Activated CD8-positive, alpha-beta memory T cell treated with anti-CD3 and anti-CD28 coated beads, Interleukin-2, amount 50 U/mL, for 24 hours (primary cell): ENCODE measurements around the gene PRSS33.

Experiments
- DNase-seq: peaks from one replicate; pipeline ENCODE4 v3.0.0-alpha.2; 2020; ENCODE audit errors: extremely low read depth

PRSS33 gene, protein sequence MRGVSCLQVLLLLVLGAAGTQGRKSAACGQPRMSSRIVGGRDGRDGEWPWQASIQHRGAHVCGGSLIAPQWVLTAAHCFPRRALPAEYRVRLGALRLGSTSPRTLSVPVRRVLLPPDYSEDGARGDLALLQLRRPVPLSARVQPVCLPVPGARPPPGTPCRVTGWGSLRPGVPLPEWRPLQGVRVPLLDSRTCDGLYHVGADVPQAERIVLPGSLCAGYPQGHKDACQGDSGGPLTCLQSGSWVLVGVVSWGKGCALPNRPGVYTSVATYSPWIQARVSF

DNA sequence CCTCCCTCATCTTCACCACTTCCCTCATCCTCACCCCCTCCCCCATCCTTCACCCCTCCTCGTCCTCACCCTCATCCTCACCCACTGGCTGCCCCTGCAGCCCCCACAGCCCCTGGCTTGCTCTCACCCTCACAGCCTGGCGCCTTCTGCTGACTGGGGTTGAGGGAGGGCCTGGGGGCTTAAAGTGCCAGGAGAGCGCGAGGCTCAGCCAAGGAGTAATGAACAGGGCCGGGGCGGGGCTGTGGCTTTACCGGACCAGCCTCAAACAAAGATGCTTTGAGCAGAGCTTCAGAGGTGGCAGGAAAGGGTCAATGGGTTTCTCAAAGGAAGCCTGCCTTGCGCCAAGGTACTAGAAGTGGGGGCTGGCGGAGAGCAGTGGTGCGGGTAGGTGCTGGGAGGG is at the start of gene PRSS33:
TSS of gene PRSS33 (minus strand) at position 155 of the 400 bp plus-strand sequence. CDS start 1,013 bp downstream, outside the sequence.
- no peak for DNase-seq

DNA sequence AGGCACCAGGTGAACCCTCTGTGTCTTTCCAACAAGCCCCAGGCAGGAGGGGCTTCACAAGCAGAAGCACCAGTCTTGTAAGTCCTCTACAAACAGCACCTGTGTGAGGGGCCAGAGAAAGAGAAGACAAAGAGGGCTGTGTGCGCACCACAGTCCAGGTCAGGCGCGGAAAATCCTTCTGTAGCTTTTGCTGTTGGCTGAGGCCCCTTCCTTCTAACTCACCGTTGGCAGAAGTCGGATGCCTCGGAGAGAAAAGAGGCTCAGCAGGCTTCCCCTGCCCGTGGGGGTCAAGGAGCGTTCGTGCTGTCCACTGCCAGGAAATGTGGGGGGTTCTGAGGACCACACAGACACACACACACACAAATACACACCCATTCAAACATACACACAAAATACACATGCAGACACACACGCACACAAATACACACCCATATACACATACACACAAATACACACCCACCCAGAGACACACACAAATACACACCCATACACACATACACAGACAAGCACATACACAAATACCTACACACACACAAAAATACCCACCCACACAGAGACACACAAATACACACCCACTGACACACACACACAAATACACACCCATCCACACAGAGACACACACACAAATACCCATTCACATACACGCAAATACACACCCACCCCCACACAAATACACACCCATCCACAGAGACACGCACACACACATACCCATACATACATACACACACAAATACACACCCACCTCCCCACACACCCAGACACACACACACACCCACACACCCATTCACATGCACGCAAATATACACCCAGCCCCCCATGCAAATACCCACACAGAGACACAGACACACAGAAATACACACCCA is 49.5 kb upstream of the PRSS33 start:
- DNase-seq, result no peak

DNA sequence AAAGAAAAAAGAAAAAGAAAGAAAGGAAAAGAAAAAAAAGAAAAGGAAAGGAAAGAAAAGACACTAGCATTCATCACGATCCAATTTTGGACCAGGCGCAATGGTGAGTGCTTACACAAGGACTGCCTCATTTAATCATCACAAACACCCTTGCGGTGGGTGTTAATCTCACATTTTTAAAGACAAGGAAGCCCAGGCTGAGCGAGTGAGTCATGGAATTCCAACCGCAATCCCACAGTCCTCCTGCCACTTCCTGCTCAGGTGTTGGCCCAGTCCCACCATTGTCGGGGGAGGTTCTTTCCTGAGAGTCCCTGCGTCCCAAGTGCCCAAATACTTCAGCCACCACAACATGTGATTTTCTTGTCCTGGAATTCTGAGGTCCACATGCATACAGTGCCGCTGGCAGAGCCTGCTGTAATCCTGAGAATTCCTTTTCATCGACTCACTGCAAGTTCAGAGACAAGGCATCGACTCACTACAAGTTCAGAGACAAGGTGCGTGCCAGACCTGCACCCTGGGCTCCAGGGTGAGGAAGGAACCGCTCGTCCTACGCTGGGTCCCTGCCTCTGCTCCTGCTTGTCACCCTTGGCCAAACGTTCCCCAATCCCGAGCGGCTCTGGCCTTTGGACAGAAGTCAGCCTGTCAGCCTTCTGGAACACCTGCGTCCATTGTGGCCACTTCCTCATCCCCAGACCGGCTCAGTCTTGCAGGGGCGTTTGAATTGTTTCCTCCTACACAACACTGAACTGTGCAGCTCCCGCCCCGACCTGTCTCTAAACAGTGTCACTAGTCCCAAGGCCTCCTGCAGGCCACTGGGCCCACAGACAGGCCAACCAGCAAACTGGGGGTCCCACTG is 48.5 kb upstream of the PRSS33 start:
- no peak for DNase-seq

DNA sequence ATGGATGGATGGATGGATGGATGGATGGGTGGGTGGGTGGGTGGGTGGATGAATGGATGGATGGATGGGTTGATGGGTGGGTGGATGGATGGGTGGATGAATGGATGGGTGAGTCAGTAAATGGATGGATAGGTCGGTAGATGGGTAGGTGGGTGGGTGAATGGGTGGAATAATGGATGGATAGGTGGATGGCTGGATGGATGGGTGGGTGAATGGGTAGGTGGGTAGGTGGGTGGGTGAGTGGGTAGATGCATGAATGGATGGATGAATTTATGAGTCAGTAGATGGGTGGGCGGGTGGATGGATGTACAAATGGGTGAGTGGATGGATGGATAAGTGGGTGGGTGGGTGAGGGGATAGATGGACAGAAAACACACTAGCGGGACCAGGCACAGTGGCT is 47.6 kb upstream of the PRSS33 start:
- DNase-seq, result no peak

DNA sequence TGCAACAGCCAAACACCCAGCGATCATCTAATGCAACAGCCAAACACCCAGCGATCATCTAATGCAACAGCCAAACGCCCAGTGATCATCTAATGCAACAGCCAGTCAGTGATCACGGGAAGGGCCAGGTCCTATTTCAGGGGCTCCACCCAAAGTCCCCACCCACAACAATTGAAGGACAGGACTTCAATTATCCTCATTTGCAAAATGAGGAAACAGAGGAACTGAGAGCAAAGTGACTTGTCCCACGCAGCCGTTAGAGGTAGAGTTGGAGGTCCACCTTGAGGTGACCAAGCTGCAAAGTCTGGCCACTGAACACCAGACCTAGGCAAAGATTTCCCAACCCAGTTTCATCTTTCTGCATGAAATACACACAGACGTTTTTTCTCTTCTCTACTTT is 46.4 kb upstream of the PRSS33 start:
- no peak for DNase-seq

DNA sequence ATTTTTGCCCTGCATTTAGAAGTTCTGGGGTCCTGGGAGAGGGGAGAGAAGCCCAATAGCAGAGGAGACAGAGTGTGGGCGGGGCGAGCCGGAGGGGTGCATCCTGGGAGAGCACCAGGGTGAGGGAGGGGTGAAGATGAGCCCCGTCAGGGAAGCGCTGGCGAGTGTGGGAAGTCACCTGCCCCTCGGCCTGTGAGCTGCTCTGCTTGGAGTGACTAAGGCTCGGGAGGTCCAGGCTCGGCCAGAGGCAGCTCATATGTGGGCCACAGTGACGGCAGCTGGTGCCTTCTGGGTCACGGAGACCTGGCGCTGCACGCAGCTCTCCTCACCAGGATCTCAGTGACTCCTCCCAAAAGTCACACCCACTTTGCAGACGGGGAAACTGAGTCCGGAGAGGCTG is 43.8 kb upstream of the PRSS33 start:
- no peak for DNase-seq

DNA sequence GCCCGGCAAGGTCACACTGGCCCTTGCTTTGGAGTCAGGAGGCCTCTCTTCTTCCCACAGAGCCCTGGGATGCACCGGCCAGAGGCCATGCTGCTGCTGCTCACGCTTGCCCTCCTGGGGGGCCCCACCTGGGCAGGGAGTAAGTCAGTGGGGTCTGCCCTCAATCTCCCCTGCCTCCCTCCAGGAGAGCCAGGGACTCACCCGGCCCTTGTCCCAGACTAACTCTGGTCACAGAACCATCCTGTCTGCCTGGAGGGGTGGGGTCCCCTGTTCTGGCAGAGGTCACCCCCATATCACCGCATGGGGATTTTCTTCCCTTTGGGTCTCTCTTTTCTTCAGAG is 43.0 kb upstream of the PRSS33 start:
- no peak for DNase-seq

DNA sequence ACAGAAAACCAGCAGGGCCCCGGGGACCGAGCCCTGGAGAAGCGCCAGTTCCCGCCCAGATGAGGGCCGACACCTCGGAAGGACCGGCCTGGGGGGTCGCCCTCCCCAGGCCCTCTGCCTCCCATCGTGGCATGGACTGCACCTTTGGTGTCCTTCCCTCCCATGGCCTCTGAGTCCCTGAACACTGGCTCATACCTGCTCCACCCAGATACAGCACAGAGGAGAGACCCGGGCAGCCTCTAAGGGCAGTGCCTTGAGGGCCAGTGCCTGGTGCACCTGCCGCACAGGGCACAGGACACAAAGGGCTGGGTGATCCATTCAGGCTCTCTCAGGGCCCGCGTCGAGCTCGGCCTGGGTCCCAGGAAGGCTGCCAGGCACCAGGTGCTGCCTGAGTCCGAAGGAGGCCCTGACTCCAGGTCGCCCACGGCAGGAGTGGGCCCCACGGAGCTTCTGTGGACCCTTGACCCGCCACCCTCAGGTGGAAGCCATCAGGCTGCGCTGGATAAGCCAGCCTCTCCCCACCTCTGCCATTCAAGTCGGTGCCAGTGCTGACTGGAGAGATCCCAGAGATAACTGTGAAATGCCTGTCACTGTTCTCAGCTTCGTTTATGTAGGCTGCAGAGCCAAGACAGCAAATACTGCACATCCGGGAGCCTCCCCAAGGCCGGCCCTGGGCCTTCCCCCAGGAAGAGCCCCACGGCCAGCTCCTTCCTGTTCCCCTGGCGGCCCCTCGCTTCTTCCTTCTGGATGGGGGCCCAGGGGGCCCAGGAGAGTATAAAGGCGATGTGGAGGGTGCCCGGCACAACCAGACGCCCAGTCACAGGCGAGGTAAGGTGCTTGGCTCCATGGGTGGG is 42.4 kb upstream of the PRSS33 start, which contains the start of gene ZG16B:
TSS of gene ZG16B (plus strand) at position 803 of the 854 bp plus-strand sequence. CDS start 139 bp downstream, outside the sequence.
- no peak for DNase-seq

DNA sequence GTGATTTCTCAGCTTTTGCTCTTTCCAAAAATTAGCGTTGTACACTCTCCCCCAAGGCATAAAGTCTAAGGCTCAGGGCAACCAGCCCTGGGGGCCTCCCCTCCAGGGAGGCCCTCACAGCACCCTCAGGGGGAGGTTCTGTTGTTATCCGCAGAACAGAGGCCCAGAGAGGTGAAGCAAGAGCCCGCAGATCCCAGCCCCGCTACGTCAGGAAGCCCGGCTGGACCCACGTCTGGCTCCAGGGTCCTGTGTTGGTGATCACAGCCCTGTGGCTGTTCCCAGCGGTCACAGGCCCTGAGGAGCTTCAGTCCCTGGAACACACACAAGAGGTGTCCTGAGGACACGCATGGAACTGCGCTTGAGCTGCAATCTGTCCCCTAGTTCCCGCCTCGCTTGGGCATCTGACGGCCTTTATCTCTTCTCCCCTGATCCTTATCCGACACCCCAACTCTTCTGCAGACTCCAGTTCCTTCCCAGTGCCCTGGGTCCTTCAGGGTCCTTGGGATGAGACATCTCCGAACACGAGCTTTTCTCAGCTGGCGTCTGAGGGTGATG is 41.6 kb upstream of the PRSS33 start:
- DNase-seq, result no peak

DNA sequence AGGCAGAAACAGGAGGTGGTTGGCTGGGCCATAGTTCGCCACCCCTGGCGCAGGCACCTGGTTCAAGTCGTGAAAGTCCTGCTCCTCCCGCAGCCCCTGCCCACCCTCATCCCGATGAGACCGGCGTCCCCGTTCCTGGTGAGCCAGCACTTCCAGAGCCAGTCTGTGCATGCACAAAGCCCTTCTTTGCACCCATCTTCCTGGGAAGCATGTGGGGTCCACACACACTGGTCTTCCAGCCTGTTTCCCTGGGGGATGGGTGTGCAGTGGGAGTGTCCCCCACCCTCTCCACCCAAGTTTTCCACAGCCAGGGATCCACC is 41.1 kb upstream of the PRSS33 start:
- DNase-seq, result no peak

DNA sequence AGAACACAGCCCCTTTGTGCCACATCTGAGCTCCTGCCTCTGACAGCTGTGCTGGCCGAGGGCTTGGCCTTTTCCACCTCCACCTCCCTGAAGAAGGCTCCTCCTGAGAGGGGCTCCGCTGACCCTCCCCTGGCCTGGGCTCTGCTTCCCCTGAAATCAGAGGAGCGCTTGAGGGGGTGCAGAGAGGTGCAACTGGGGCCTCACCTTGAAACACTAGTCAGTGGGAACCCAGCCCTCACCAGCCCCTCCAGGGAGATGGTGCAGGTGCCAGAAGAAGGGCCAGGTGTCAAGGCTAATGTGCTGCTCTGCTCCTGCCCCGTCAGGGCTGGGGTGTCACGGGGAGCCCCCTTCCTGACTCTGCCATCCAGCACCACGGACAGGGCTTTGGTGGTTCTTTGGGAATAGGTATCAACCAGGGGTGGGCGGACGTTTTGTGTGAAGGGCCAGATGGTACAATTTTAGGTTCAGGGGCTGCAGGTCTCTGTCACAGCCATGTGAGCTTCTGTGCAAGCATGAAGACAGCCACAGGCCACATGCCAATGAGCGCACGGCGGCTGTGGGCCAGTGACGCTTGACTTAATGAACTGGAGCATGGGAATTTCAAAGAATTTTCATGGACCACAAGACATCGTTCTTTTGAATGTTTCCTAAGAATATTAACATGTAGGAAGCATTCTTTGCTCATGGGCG is 40.6 kb upstream of the PRSS33 start:
- DNase-seq, result no peak

DNA sequence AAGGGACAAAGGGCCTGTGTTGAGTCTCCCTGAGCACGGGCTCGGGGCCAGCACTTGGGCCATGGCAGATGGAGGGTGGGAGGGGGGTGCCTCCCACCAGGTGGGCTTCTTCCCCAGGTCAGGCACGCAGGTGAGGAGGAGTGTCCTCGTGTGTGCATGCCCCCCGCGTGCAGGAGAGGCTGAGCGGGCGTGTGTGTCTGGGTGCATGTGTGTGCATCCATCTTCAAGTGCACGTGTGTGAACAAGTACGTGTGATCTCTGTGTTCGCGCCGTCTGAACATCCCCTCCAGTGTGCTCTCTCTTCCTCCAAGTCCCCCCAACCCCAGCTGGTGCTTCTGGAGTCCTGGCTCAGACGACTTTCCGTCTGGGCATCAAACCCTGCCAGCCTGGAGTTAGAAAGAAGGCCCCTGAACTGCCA is 40.0 kb upstream of the PRSS33 start:
- DNase-seq, result no peak

DNA sequence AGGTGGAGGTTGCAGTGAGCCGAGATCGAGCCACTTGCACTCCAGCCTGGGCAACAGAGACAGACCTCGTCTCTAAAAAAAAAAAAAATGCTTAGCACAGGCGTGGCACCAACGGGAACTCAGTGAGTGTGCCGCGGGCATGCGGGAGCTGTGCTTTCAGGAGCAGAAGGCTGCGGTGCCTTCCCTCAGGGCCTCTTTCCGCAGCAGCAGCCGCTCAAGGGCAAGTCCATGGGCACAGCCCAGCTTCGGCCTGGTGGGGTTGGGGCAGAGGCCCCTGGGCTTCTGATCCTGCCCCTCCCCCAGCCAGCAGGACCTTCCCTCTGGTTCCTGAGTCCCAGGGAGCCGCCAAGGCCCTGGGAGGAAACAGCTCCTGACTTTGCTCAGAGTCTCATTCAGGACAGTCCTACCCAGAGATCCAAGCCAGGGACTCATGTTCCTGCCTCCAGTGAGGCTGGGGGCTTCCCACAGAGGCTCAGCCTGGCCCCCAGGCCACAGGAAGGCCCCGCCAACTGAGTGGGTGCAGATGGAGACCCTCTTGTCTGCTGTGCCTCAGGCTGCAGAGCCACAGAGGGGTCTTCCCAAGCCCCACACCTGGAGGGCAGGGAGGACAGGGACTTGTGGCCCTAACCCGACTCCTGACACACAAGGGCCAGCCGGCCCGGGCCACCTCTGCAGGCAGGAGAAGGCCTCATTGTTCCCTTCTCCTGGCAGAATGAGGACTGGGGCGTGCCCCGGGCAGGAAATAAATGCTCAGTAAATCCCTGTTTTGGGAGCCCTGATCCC is 39.4 kb upstream of the PRSS33 start:
- DNase-seq, result no peak

DNA sequence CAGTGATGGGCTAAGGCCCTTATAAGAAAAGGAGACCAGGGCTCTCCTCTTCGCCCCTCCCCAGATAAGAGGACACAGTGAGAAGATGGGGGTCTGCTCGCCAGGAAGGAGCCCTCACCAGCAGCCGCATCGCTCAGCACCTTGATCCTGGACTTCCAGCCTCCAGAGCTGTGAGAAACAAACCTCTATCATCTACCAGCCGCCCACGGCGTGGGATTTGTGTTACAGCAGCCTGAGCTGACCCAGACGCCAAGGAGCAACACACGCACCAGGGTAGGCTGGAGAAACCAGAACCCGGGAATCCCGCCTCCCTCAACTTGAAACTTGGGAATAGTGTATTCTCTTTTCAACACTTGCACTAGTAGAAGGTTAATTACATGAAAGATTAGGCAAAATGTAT is 38.5 kb upstream of the PRSS33 start:
- DNase-seq, result no peak

DNA sequence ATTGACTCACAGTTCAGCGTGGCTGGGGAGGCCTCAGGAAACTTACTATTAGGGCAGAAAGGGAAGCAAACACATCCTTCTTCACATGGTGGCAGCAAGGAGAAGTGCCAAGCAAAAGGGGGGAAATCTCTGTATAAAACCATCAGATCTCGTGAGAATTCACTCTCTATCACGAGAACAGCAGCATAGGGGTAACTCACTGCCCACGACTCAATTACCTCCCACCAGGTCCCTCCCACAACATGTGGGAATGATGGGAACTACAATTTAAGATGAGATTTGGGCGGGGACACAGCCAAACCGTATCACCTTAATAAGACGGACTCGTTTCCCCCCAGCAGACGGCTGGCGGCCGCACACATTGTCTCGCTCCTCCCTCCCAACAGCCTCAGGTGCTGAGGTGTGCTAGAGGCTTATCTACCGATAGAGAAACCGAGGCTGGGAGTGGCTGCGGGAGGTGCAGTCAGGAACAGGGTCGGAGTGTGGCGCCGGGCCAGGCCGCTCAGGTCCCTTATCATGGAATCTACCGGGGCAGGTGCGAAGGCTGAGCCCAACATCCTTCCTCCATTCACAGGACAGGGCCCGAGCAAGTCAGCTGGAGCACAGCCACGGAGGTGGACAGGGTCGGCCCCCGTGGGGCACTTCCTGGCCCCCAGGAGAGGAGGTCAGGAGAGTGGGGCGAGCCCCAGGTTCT is 37.8 kb upstream of the PRSS33 start:
- DNase-seq, result no peak

DNA sequence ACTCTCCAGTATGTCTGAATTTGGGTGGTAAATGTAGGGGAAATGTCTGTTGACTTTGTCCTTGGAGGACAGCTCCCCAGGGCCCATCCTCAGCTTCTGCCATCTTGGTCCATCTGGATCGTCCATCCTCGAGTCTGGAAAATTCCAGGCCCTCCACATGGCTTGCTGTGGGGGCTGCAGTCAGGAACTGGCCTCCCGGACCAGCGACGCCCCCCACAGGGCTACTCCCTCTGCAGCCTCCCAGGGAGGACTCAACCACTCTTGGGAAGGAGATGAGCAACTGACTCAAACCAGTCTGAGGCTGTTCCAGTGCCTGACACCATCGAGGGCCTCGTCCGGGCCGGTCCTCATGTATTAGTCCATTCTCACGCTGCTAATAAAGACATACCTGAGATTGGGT is 37.3 kb upstream of the PRSS33 start:
- no peak for DNase-seq

DNA sequence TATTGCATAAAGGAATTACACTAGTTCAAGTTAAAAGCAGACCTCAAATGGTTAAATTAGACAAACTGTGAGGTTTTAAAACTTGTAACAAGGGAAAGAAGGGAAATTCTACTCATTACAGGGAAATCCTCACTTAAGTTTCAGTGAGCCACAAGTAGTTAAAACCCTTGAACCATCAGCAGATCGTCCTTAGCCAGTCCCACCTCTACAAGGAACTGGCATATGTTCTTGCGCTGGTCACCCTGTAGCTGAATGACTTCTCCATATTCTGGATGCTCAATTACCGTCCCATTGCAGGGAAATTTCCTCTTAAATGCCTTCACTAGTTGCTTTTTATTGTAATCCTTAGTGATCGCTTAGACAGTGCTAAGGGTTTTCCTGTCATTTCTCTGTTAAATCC is 35.1 kb upstream of the PRSS33 start:
- no peak for DNase-seq

DNA sequence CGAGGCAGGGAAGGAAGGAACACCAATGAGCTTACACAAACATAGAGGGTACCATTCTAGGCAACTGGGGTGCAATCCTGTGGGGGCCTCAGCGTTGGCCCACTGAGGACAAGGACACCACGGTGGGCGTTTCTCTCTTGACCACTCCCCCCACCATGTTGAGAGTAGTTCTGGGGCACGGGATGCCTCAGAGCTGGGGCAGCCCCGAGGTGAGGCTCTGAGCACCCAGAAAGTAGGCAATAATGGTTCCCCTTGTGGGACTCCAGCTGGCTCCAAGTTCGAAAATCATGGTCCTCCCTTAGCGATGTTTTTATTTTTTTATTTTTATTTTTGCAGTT is 34.8 kb upstream of the PRSS33 start:
- DNase-seq, result no peak

DNA sequence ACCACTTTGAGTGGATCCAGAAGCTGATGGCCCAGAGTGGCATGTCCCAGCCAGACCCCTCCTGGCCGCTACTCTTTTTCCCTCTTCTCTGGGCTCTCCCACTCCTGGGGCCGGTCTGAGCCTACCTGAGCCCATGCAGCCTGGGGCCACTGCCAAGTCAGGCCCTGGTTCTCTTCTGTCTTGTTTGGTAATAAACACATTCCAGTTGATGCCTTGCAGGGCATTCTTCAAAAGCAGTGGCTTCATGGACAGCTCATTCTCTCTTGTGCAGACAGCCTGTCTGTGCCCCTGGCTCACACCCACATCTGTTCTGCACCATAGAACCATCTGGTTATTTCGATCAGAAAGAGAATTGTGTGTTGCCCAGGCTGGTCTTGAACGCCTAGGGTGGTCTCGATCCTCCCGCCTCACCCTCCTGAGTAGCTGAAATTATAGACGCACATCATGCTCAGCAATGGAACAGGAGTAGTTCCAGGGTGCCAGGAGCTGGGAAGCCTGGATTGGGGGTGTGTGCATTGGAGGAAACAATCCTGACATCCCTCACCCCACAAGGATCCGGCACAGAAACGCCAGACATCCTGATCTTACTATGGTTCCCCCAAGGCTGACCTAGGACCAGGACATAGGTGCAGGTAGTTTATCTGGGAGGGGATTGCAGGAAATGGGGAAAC is 34.3 kb upstream of the PRSS33 start:
- DNase-seq, result no peak
